ENCODE data around the gene ROBO3. TPM values are rescaled to one million over a fixed set of nuclear protein-coding genes. Genes with fewer than 3 reads are reported as not detected.

ROBO3 gene
- total and polyA plus RNA-seq, 2 of the 8 experiments (the other 6 are each of a cell fraction or from before 2014, with no cell fraction given), result 12.1 to 24.6 TPM

- Histone ChIP-seq H3K18ac (ENCODE audit: extremely low read depth, low read length) (no peak overlapping the region), H4K91ac (replicated peaks; ENCODE audit: insufficient read length, low read length) (no peak overlapping the region), H3K79me1 (ENCODE audit: low read depth, low read length) (no peaks in the 10 kb centered on the region), H2BK15ac (ENCODE audit: low read length) (no peak overlapping the region), H2AK5ac (ENCODE audit: low read depth, low read length) (no peak overlapping the region), H3K9ac (replicated peaks in 1 of 4; ENCODE audit: extremely low read depth in 1 of 4, low read depth in 3 of 4, low read length in 3 of 4) (no peak overlapping the region), H2BK5ac (ENCODE audit: low read depth, low read length) (no peak overlapping the region), H3K4ac (replicated peaks; ENCODE audit: insufficient read length, low read depth, low read length) (no peak overlapping the region), H3K79me2 (ENCODE audit: control insufficient read depth in 1 of 2, insufficient read depth in 2 of 2, low read length in 2 of 2) (no peaks in the 10 kb centered on the region), H3K14ac (ENCODE audit: insufficient read length) (no peak overlapping the region), H3K27ac (ENCODE audit: low read depth, low read length) (no peak overlapping the region), H3K23ac (ENCODE audit: insufficient read length) (no peak overlapping the region), H2BK120ac (replicated peaks; ENCODE audit: low read depth, low read length) (no peak overlapping the region), H2BK20ac (ENCODE audit: low read length) (no peak overlapping the region), H3K4me2 (ENCODE audit: insufficient read depth in 1 of 2, low read depth in 2 of 2, low read length in 2 of 2) (no peak overlapping the region), H3K56ac (replicated peaks; ENCODE audit: insufficient read length, low read depth, low read length) (no peak overlapping the region), H2AFZ (ENCODE audit: low read length) (no peak overlapping the region), H3K4me3 (ENCODE audit: extremely low read depth in 1 of 4, insufficient read depth in 2 of 4, low read depth in 3 of 4, low read length in 4 of 4) (no peak overlapping the region), H4K8ac (ENCODE audit: extremely low read depth, insufficient read depth, low read length) (no peak overlapping the region), H3K36me3 (ENCODE audit: control insufficient read depth in 2 of 4, insufficient read depth in 4 of 4, low read length in 3 of 4) (no peaks in the 10 kb centered on the region), H4K5ac (ENCODE audit: insufficient read length, low read depth, low read length) (no peak overlapping the region), H2BK12ac (ENCODE audit: low read depth, low read length) (no peak overlapping the region), H3K27me3 (replicated peaks in 1 of 4; ENCODE audit: control insufficient read depth in 3 of 4, extremely low read depth in 1 of 4, insufficient read depth in 3 of 4, low read length in 3 of 4) (peaks cover 0 to 3% (median 0%) of the 10 kb centered on the region in 4 experiments; a peak in 3 of 7 replicates), H3K4me1 (replicated peaks in 1 of 4; ENCODE audit: control insufficient read depth in 3 of 4, insufficient read depth in 4 of 4, low read length in 3 of 4) (peaks cover 0 to 9% (median 2%) of the 10 kb centered on the region in 4 experiments; a peak in 3 of 7 replicates), H3K9me3 (ENCODE audit: insufficient read depth in 2 of 2, low read depth in 1 of 2, low read length in 1 of 2) (no peaks in the 10 kb centered on the region), H3K23me2 (ENCODE audit: low read depth, low read length) (no peaks in the 10 kb centered on the region; the same call in 1 of the 2 replicates), H4K20me1 (replicated peaks in 1 of 2; ENCODE audit: control insufficient read depth in 1 of 2, insufficient read depth in 2 of 2, low read length in 2 of 2) (no peaks in the 10 kb centered on the region)
- no peak for FAIRE-seq
- ChIA-PET CTCF (ENCODE audit: partially characterized antibody) (interaction anchor here (0.6 to 2.0 kb wide), 10 partner anchors 8 to 396 kb away, joined by 3 to 9 read pairs (median 3); no protein-coding TSS in a partner anchor), POLR2A (ENCODE audit: partially characterized antibody) (interaction anchor here (1.0 to 2.1 kb wide), 2 partner anchors 10 to 12 kb away, joined by 3 to 7 read pairs; no protein-coding TSS in a partner anchor)
- WGBS, 2 experiments (ENCODE audit: extremely low coverage in 1 of 2, insufficient coverage in 1 of 2, insufficient read length in 1 of 2, insufficient replicate concordance in 2 of 2, low coverage in 1 of 2, low lambda C conversion rate in 2 of 2, missing lambda C conversion rate in 1 of 2), result 89% methylated on average over 10 of the region's 11 CpGs; no CpG with 5 or more reads in 1 of the 2 experiments
- DNase-seq (ENCODE audit: low read depth in 1 of 2, low spot score in 2 of 2), result no peak
- TF ChIP-seq SIRT6 (IDR thresholded peaks at IDR 0.05; ENCODE audit: low read length) (no peak), ATF3 (IDR thresholded peaks at IDR 0.05; ENCODE audit: insufficient read depth, low read depth, low read length) (no peak), E2F6 (IDR thresholded peaks at IDR 0.05) (peak; percentile 55), JUN (IDR thresholded peaks at IDR 0.05; ENCODE audit: low read depth, low read length) (no peak), MAX (IDR thresholded peaks at IDR 0.05) (0 out of 2 replicates have a peak, but pooled peaks have one; percentile 13), CTCF (IDR thresholded peaks at IDR 0.05; ENCODE audit: control extremely low read depth in 1 of 3, insufficient read depth in 1 of 3, low read depth in 1 of 3, low read length in 3 of 3) (0 out of 4 replicates have a peak, but pooled peaks of 1 of the 3 experiments have one; percentile 9), SP4 (IDR thresholded peaks at IDR 0.05; ENCODE audit: low read length) (no peak), RFX5 (IDR thresholded peaks at IDR 0.05; ENCODE audit: borderline replicate concordance, low read depth, low read length) (no peak)
Observed at GRCh38 chr11:124882339-124883071, 17.3 kb downstream of the ROBO3 start.

Data from H1 (cell line).